CD14-positive monocyte (primary cell): ENCODE results near the gene C1QTNF6. TPM values are rescaled to one million over a fixed set of nuclear protein-coding genes. Genes with fewer than 3 reads are reported as not detected.

Experiments used
- DNase-seq, 3 donors: peaks; one replicate each; pipeline ENCODE4 v3.0.0-alpha.2; 2011 to 2022
- H2AFZ ChIP-seq: 2 replicates; pipeline ENCODE4 v1.6.0; 2012; ENCODE audit warnings: mild to moderate bottlenecking, low read depth, low read length, inconsistent platforms; ENCODE audit not compliant: insufficient read depth, poor library complexity, severe bottlenecking
- H3K27ac ChIP-seq, 2 donors: 1 replicate in 1 of 2; 2 replicates in 1 of 2; pipeline ENCODE4 v1.5.1; 2012 to 2013; ENCODE audit warnings: low read length in 2 of 2, control low read depth in 1 of 2, inconsistent platforms in 1 of 2, low read depth in 1 of 2, mild to moderate bottlenecking in 1 of 2
- H3K27me3 ChIP-seq, 2 donors: one replicate each; pipeline versions ENCODE4 v1.6.0 to v1.6.1; 2011 to 2013; ENCODE audit warnings: low read length in 2 of 2; ENCODE audit not compliant: control insufficient read depth in 2 of 2, insufficient read depth in 2 of 2
- H3K36me3 ChIP-seq, 2 donors: replicated peaks in 1 of 2; 1 replicate in 1 of 2; 2 replicates in 1 of 2; pipeline versions ENCODE4 v1.5.1 to v1.6.1; 2012 to 2013; ENCODE audit warnings: low read length in 2 of 2, control low read depth in 1 of 2, inconsistent platforms in 1 of 2, mild to moderate bottlenecking in 1 of 2; ENCODE audit not compliant: insufficient read depth in 2 of 2, control insufficient read depth in 1 of 2
- H3K4me1 ChIP-seq, 2 donors: 1 replicate in 1 of 2; 2 replicates in 1 of 2; pipeline versions ENCODE4 v1.5.1 to v1.6.1; 2012 to 2013; ENCODE audit warnings: low read length in 2 of 2, control low read depth in 1 of 2, inconsistent platforms in 1 of 2, mild to moderate bottlenecking in 1 of 2, moderate library complexity in 1 of 2; ENCODE audit not compliant: insufficient read depth in 2 of 2, control insufficient read depth in 1 of 2
- H3K4me2 ChIP-seq: replicated peaks from 2 replicates; pipeline ENCODE3; 2012; ENCODE audit warnings: low read length, moderate library complexity, mild to moderate bottlenecking; ENCODE audit not compliant: poor library complexity, severe bottlenecking; ENCODE audit errors: extremely low read depth
- H3K4me3 ChIP-seq, 3 experiments: fragments of 200-600 bp in 1 of 3; sonication (generic) in 1 of 3; replicated peaks in 1 of 3; 1 replicate in 2 of 3; 2 replicates in 1 of 3; pipeline ENCODE4 v1.5.1; 2011 to 2013; ENCODE audit warnings: low read length in 3 of 3, mild to moderate bottlenecking in 3 of 3, control low read depth in 2 of 3, low read depth in 2 of 3, inconsistent platforms in 1 of 3, moderate library complexity in 1 of 3
- H3K79me2 ChIP-seq: 2 replicates; pipeline ENCODE4 v1.6.0; 2012; ENCODE audit warnings: mild to moderate bottlenecking, control low read depth, inconsistent platforms, low read length, moderate library complexity; ENCODE audit not compliant: insufficient read depth
- H3K9ac ChIP-seq: 2 replicates; pipeline ENCODE4 v1.6.0; 2017; ENCODE audit warnings: low read length, mild to moderate bottlenecking; ENCODE audit not compliant: insufficient read depth, poor library complexity, severe bottlenecking
- H3K9me3 ChIP-seq, 2 donors: replicated peaks in 1 of 2; 1 replicate in 1 of 2; 2 replicates in 1 of 2; pipeline versions ENCODE4 v1.5.1 to v1.6.1; 2012 to 2013; ENCODE audit warnings: low read length in 2 of 2, control low read depth in 1 of 2; ENCODE audit not compliant: control insufficient read depth in 1 of 2, insufficient read depth in 1 of 2
- H4K20me1 ChIP-seq: 2 replicates; pipeline ENCODE4 v1.6.0; 2012; ENCODE audit warnings: mild to moderate bottlenecking, low read length, control low read depth, moderate library complexity; ENCODE audit not compliant: insufficient read depth
- H3K27ac Mint-ChIP-seq, 7 donors: one replicate each; pipeline ENCODE4 v1.8.0; 2020; ENCODE audit warnings: mild to moderate bottlenecking in 7 of 7, mixed read lengths in 7 of 7, moderate library complexity in 6 of 7, inconsistent platforms in 2 of 7
- H3K27me3 Mint-ChIP-seq, 3 donors: one replicate each; pipeline ENCODE4 v1.8.0; 2021 to 2022; ENCODE audit warnings: low read depth in 3 of 3, mild to moderate bottlenecking in 3 of 3, mixed read lengths in 3 of 3, moderate library complexity in 3 of 3, inconsistent platforms in 1 of 3
- H3K36me3 Mint-ChIP-seq, 2 donors: one replicate each; pipeline ENCODE4 v1.8.0; 2020; ENCODE audit warnings: mixed read lengths in 2 of 2, inconsistent platforms in 1 of 2, mild to moderate bottlenecking in 1 of 2
- H3K4me1 Mint-ChIP-seq: one replicate; pipeline ENCODE4 v1.8.0; 2020; ENCODE audit warnings: mild to moderate bottlenecking, mixed read lengths
- H3K4me3 Mint-ChIP-seq, 2 donors: one replicate each; pipeline ENCODE4 v1.8.0; 2020; ENCODE audit warnings: mild to moderate bottlenecking in 2 of 2, mixed read lengths in 2 of 2, moderate library complexity in 1 of 2
- H3K9me3 Mint-ChIP-seq, 7 donors: one replicate each; pipeline ENCODE4 v1.8.0; 2020 to 2022; ENCODE audit warnings: mixed read lengths in 7 of 7, mild to moderate bottlenecking in 6 of 7, moderate library complexity in 6 of 7, inconsistent platforms in 2 of 7
- WGBS: methylation state at CpG from one replicate; pipeline ENCODE4 v1.1.5; 2013; ENCODE audit warnings: missing lambda C conversion rate; ENCODE audit not compliant: insufficient coverage; 5-methylcytosine and 5-hydroxymethylcytosine counted together
- intact Hi-C, 2 donors: fragments of 100-400 bp; cut with micrococcal nuclease; formaldehyde crosslinking; loops; one replicate each; pipeline versions ENCODE4 v1.15.0 to v1.15.1; 2023
- polyA plus RNA-seq, 3 donors: library from polyadenylated mRNA; depleted of rRNA in 1 of 3; unstranded in 2 of 3; stranded (reverse) in 1 of 3; fragments of 300-500 nt in 2 of 3; fragments of >200 nt in 1 of 3; fragmentation: Illumina TruSeq in 2 of 3; gene quantifications; 1 replicate in 2 of 3; 2 replicates in 1 of 3; pipeline ENCODE4 v1.2.3, GENCODE V29; 2012 to 2021
- TF ChIP-seq, protein P1 (sequence below): fragments of 200-600 bp; IDR thresholded peaks from one replicate; pipeline ENCODE4 v1.8.0; 2022; ENCODE audit warnings: antibody characterized with exemption, mild to moderate bottlenecking

Gene C1QTNF6
- polyA plus RNA-seq, 3 donors, result 0.14 to 2.3 (median 0.24) TPM

- no peak overlapping the region for H3K9ac ChIP-seq
- Mint-ChIP-seq H3K9me3 (no peaks in the 10 kb centered on the region), H3K36me3 (no peaks in the 10 kb centered on the region), H3K4me3 (no peak overlapping the region), H3K27ac (peak overlapping the region in 1 of 7 donors; percentile 41), H3K4me1 (peaks cover 14% of the 10 kb centered on the region), H3K27me3 (peaks cover 0 to 4% (median 1%) of the 10 kb centered on the region in 3 donors)
- no peak overlapping the region for H2AFZ ChIP-seq
- H3K9me3 ChIP-seq, result no peaks in the 10 kb centered on the region
- peaks cover 14 to 22% of the 10 kb centered on the region in 2 donors for H3K4me1 ChIP-seq
- peaks cover 6% of the 10 kb centered on the region for H4K20me1 ChIP-seq
- intact Hi-C loops, result loop anchor here (5.0 kb wide), 1 partner anchor 119 kb away; no protein-coding TSS in a partner anchor
- no peak overlapping the region for H3K27ac ChIP-seq
- no peak for DNase-seq
- TF ChIP-seq, protein P1, sequence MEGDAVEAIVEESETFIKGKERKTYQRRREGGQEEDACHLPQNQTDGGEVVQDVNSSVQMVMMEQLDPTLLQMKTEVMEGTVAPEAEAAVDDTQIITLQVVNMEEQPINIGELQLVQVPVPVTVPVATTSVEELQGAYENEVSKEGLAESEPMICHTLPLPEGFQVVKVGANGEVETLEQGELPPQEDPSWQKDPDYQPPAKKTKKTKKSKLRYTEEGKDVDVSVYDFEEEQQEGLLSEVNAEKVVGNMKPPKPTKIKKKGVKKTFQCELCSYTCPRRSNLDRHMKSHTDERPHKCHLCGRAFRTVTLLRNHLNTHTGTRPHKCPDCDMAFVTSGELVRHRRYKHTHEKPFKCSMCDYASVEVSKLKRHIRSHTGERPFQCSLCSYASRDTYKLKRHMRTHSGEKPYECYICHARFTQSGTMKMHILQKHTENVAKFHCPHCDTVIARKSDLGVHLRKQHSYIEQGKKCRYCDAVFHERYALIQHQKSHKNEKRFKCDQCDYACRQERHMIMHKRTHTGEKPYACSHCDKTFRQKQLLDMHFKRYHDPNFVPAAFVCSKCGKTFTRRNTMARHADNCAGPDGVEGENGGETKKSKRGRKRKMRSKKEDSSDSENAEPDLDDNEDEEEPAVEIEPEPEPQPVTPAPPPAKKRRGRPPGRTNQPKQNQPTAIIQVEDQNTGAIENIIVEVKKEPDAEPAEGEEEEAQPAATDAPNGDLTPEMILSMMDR, result no peak
- H3K36me3 ChIP-seq, result no peaks in the 10 kb centered on the region
- no peak overlapping the region for H3K4me2 ChIP-seq
- H3K27me3 ChIP-seq, result no peaks in the 10 kb centered on the region
- H3K4me3 ChIP-seq, result no peak overlapping the region
- H3K79me2 ChIP-seq, result no peaks in the 10 kb centered on the region
- WGBS, result 100% methylated on average over 2 of the region's 14 CpGs
Observed at GRCh38 chr22:37196539-37197450, 8.7 kb upstream of the C1QTNF6 start.

DNA sequence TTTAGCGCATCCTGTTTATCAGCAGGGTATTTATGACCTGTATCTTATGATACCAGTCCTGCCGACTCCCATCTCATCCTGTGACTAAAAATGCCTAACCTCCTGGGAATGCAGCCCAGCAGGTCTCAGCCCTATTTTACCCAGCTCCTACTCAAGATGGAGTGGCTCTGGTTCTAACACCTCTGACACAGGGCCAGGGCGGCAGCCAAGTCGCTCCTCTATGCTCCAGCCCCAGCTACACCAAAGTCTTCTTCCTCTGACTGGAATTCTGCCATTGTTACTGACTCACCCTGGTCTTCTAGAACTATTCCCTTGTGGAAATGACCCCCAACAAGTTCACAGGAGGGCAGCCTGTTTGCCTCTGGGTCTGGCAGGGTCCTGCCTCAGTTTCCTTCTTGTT is 7.9 kb upstream of the C1QTNF6 start:
- intact Hi-C loops, result loop anchor here (5.0 kb wide), 1 partner anchor 119 kb away; no protein-coding TSS in a partner anchor
- Histone ChIP-seq H3K4me1 (peaks cover 14 to 22% of the 10 kb centered on the region in 2 donors), H3K9me3 (no peaks in the 10 kb centered on the region), H3K4me3 (no peak overlapping the region), H3K4me2 (no peak overlapping the region), H3K27ac (no peak overlapping the region), H4K20me1 (peaks cover 6% of the 10 kb centered on the region), H2AFZ (no peak overlapping the region), H3K79me2 (no peaks in the 10 kb centered on the region), H3K36me3 (no peaks in the 10 kb centered on the region), H3K27me3 (no peaks in the 10 kb centered on the region), H3K9ac (no peak overlapping the region)
- Mint-ChIP-seq H3K4me3 (no peak overlapping the region), H3K9me3 (no peaks in the 10 kb centered on the region), H3K4me1 (peaks cover 14% of the 10 kb centered on the region), H3K27me3 (peaks cover 0 to 4% (median 1%) of the 10 kb centered on the region in 3 donors), H3K36me3 (no peaks in the 10 kb centered on the region), H3K27ac (no peak overlapping the region)
- TF ChIP-seq, protein P1, result no peak
- DNase-seq, result no peak
- WGBS, result 95% methylated on average over 2 of the region's 4 CpGs
